SK-N-MC (cell line): ENCODE measurements around the gene HERC4.

Experiments
- DNase-seq: peaks from one replicate; pipeline ENCODE4 v3.0.0-alpha.2; 2011; ENCODE audit warnings: low read depth, low spot score
- H3K27ac ChIP-seq: fragments of 200-600 bp; sonication (generic); 2 replicates; pipeline ENCODE4 v1.5.1; 2016; ENCODE audit warnings: mixed run types
- H3K36me3 ChIP-seq: fragments of 200-600 bp; sonication (generic); 2 replicates; pipeline ENCODE4 v1.6.1; 2017; ENCODE audit warnings: antibody characterized with exemption, low read length, mixed read lengths; ENCODE audit not compliant: insufficient read depth
- H3K4me3 ChIP-seq: fragments of 200-600 bp; sonication (generic); 2 replicates; pipeline ENCODE4 v1.5.1; 2016
- H3K9ac ChIP-seq: fragments of 200-600 bp; sonication (generic); 2 replicates; pipeline ENCODE4 v1.8.0; 2017; ENCODE audit warnings: mixed run types, mixed read lengths; ENCODE audit not compliant: insufficient read length
- H3K9me3 ChIP-seq: fragments of 200-600 bp; sonication (generic); 2 replicates; pipeline ENCODE4 v1.6.1; 2017; ENCODE audit warnings: low read depth, mild to moderate bottlenecking, antibody characterized with exemption, low read length, moderate library complexity, mixed read lengths
- EZH2 ChIP-seq: fragments of 200-600 bp; sonication (generic); IDR thresholded peaks from one replicate; pipeline ENCODE4 v1.6.1; 2017; ENCODE audit warnings: antibody characterized with exemption
- FOXP2 ChIP-seq: optimal IDR thresholded peaks from 2 replicates; pipeline ENCODE3; 2011; ENCODE audit warnings: mild to moderate bottlenecking, moderate library complexity; ENCODE audit not compliant: insufficient read depth; ENCODE audit errors: extremely low read length, control extremely low read depth
- POLR2AphosphoS5 ChIP-seq: IDR thresholded peaks from 2 replicates; pipeline ENCODE4 v1.6.1; 2012; ENCODE audit warnings: mild to moderate bottlenecking, low read depth, low read length, borderline replicate concordance

Gene HERC4

DNA sequence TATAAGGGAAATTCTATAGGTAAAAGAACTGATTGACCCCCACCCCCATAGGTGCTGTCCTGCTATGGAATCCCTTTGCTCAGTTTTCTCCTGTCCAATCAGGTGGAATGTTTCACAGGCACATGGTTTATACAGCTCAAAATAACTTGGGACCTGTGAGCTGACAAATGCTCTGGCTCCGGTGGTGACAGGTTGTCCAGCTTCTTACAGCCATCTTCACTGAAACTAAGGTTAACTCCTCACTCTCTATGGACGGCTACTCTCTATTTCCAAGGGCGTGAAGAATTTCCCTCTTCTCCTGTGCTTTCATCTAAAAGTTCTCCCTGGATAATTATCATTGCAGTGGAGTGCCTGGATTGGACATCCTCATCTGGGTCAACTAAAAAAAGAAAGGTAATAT lies 34.2 kb upstream of the HERC4 start, which contains the start of gene MYPN:
Gene MYPN, plus strand, starts transcription at position 158 of the 400 bp plus-strand sequence. CDS start 11,951 bp downstream, outside the sequence.
- Histone ChIP-seq H3K9me3 (no peaks in the 10 kb centered on the region), H3K4me3 (peak within 1 kb of the TSS; percentile 77), H3K36me3 (no peaks in the 10 kb centered on the region), H3K9ac (peak within 1 kb of the TSS; percentile 37), H3K27ac (peak within 1 kb of the TSS; percentile 82)
- no peak for DNase-seq
- no peak for TF ChIP-seq EZH2
- TF ChIP-seq POLR2AphosphoS5 = no peak
- no peak for TF ChIP-seq FOXP2

- no peak overlapping the region for H3K27ac ChIP-seq
- no peaks in the 10 kb centered on the region for H3K36me3 ChIP-seq
- TF ChIP-seq EZH2 (no peak), FOXP2 (no peak), POLR2AphosphoS5 (no peak)
- no peaks in the 10 kb centered on the region for H3K9me3 ChIP-seq
- no peak for DNase-seq
- no peak overlapping the region for H3K9ac ChIP-seq
- H3K4me3 ChIP-seq = no peak overlapping the region
Observed at GRCh38 chr10:68108653-68109052, 33.6 kb upstream of the HERC4 start.

- Histone ChIP-seq H3K4me3 (peak overlapping the region; percentile 77), H3K9ac (peak overlapping the region; percentile 26), H3K36me3 (no peaks in the 10 kb centered on the region), H3K27ac (peak overlapping the region; percentile 54; the same call in 1 of the 2 replicates), H3K9me3 (no peaks in the 10 kb centered on the region)
- DNase-seq = no peak
- no peak for TF ChIP-seq POLR2AphosphoS5
- no peak for TF ChIP-seq EZH2
- TF ChIP-seq FOXP2 = no peak
Observed at GRCh38 chr10:68108051-68108450, 33.0 kb upstream of the HERC4 start.

GRCh38 chr10:68107651-68108050 lies 32.6 kb upstream of the HERC4 start:
- Histone ChIP-seq H3K9ac (peak overlapping the region; percentile 26), H3K36me3 (no peaks in the 10 kb centered on the region), H3K4me3 (peak overlapping the region; percentile 77), H3K27ac (peak overlapping the region; percentile 54; the same call in 1 of the 2 replicates), H3K9me3 (no peaks in the 10 kb centered on the region)
- TF ChIP-seq POLR2AphosphoS5 = no peak
- DNase-seq = no peak

- Histone ChIP-seq H3K9ac (peak overlapping the region; percentile 75), H3K27ac (peak overlapping the region; percentile 95), H3K9me3 (no peaks in the 10 kb centered on the region), H3K4me3 (peak overlapping the region; percentile 77), H3K36me3 (no peaks in the 10 kb centered on the region)
- DNase-seq = peak; percentile 47
- TF ChIP-seq EZH2 (no peak), POLR2AphosphoS5 (peak; percentile 33; the same call in 1 of the 2 replicates), FOXP2 (no peak)
Observed at GRCh38 chr10:68106656-68107055, 31.6 kb upstream of the HERC4 start.

- Histone ChIP-seq H3K9me3 (no peaks in the 10 kb centered on the region), H3K9ac (peak overlapping the region; percentile 75), H3K4me3 (peak overlapping the region; percentile 77), H3K36me3 (no peaks in the 10 kb centered on the region), H3K27ac (peak overlapping the region; percentile 95)
- no peak for TF ChIP-seq EZH2
- TF ChIP-seq FOXP2 = no peak
- no peak for TF ChIP-seq POLR2AphosphoS5
- peak; percentile 52 for DNase-seq
Observed at GRCh38 chr10:68105820-68106219, 30.7 kb upstream of the HERC4 start.

DNA sequence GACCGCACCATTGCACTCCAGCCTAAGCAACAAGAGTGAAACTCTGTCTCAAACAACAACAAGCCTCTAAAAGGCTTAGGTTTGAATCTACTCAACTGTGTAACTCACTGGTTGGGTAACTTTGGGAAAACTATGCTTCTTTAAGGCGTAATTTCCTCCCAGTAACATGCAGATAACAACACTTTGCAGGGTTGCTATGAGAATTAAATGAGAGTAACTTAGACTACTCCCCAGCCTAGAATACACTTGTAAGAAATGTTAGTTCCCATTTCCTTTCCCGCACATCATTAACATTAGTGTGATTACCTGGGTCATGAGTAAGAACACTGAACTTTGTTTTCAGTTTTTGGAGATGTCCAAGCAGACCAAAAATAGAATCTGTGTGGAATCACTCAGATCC lies 28.8 kb upstream of the HERC4 start:
- Histone ChIP-seq H3K9ac (no peak overlapping the region), H3K9me3 (no peaks in the 10 kb centered on the region), H3K4me3 (no peak overlapping the region), H3K27ac (peak overlapping the region; percentile 85), H3K36me3 (no peaks in the 10 kb centered on the region)
- DNase-seq = no peak
- TF ChIP-seq FOXP2 (no peak), EZH2 (no peak), POLR2AphosphoS5 (no peak)

GRCh38 chr10:68103261-68103878 lies 28.3 kb upstream of the HERC4 start:
- no peak overlapping the region for H3K9ac ChIP-seq
- no peak overlapping the region for H3K4me3 ChIP-seq
- H3K9me3 ChIP-seq = no peaks in the 10 kb centered on the region
- H3K27ac ChIP-seq = peak overlapping the region; percentile 85
- H3K36me3 ChIP-seq = no peaks in the 10 kb centered on the region
- no peak for DNase-seq
- TF ChIP-seq EZH2 (no peak), POLR2AphosphoS5 (no peak), FOXP2 (no peak)

DNA sequence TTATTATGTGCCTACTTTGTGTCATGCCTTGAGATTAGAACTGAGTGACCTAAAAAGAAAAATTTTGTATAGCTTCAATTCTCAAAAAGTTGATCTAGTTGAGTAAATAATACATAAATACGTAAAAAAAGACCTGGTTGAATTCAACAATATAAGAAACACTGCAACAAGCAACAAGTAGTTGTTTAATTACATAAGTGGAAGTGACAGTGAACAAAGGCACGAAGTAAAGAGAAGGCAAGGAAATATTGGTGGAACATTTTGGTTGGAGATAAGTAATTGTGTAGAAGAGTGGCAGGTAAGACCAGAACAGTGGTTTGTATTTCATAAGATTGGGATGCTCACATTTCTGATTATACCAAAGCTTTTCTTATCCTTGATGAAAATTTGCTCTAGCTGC lies 26.0 kb upstream of the HERC4 start:
- TF ChIP-seq FOXP2 = no peak
- TF ChIP-seq EZH2 = no peak
- no peak for TF ChIP-seq POLR2AphosphoS5
- peak overlapping the region; percentile 68 for H3K27ac ChIP-seq
- DNase-seq = no peak
- no peak overlapping the region for H3K4me3 ChIP-seq
- H3K9me3 ChIP-seq = no peaks in the 10 kb centered on the region
- H3K36me3 ChIP-seq = no peaks in the 10 kb centered on the region
- H3K9ac ChIP-seq = no peak overlapping the region
